ENCODE measurements around the gene C3orf22.
"Not testable (repeated sequence)": the region's sequence is repeated elsewhere in the genome, so short reads cannot be mapped to it uniquely, and the experiment has no call there.

Gene C3orf22

GRCh38 chr3:126558336-126559071, at the start of gene C3orf22:
TSS of gene C3orf22 (minus strand) at chr3:126558932. CDS start at chr3:126553390, 5,542 bp downstream.
- no peak within 1 kb of the TSS for H3K27ac ChIP-seq (ENCODE audit: low read depth, low read length)
- no peak within 1 kb of the TSS for H3K4me3 ChIP-seq (ENCODE audit: low read depth in 1 of 2, low read length in 2 of 2)
- H3K9me3 ChIP-seq (ENCODE audit: control insufficient read depth in 1 of 2, low read length in 2 of 2): peaks cover 0 to 3% of the 10 kb centered on the region in 2 donors
- H3K4me1 ChIP-seq (ENCODE audit: control insufficient read depth in 1 of 2, insufficient read depth in 2 of 2, low read length in 2 of 2): no peaks in the 10 kb centered on the region
- no peaks in the 10 kb centered on the region for H3K36me3 ChIP-seq (ENCODE audit: control insufficient read depth in 1 of 2, insufficient read depth in 2 of 2, low read length in 2 of 2)
- H3K27me3 ChIP-seq (ENCODE audit: control insufficient read depth in 1 of 2, insufficient read depth in 2 of 2, low read length in 2 of 2): no peaks in the 10 kb centered on the region
- H3K9ac ChIP-seq (ENCODE audit: low read depth in 1 of 2, low read length in 2 of 2): no peak within 1 kb of the TSS

GRCh38 chr3:126607214-126607908, 48.6 kb upstream of the C3orf22 start:
- H3K27me3 ChIP-seq (ENCODE audit: control insufficient read depth in 1 of 2, insufficient read depth in 2 of 2, low read length in 2 of 2): no peaks in the 10 kb centered on the region
- H3K9me3 ChIP-seq (ENCODE audit: control insufficient read depth in 1 of 2, low read length in 2 of 2): no peaks in the 10 kb centered on the region
- H3K4me3 ChIP-seq (ENCODE audit: low read depth in 1 of 2, low read length in 2 of 2): no peak overlapping the region
- no peak overlapping the region for H3K27ac ChIP-seq (ENCODE audit: low read depth, low read length)
- no peaks in the 10 kb centered on the region for H3K4me1 ChIP-seq (ENCODE audit: control insufficient read depth in 1 of 2, insufficient read depth in 2 of 2, low read length in 2 of 2)
- H3K36me3 ChIP-seq (ENCODE audit: control insufficient read depth in 1 of 2, insufficient read depth in 2 of 2, low read length in 2 of 2): peaks cover 3 to 6% of the 10 kb centered on the region in 2 donors
- no peak overlapping the region for H3K9ac ChIP-seq (ENCODE audit: low read depth in 1 of 2, low read length in 2 of 2)

- peaks cover 0 to 6% of the 10 kb centered on the region in 2 donors for H3K36me3 ChIP-seq (ENCODE audit: control insufficient read depth in 1 of 2, insufficient read depth in 2 of 2, low read length in 2 of 2)
- H3K27me3 ChIP-seq (ENCODE audit: control insufficient read depth in 1 of 2, insufficient read depth in 2 of 2, low read length in 2 of 2): no peaks in the 10 kb centered on the region
- H3K4me3 ChIP-seq (ENCODE audit: low read depth in 1 of 2, low read length in 2 of 2): no peak overlapping the region
- H3K9me3 ChIP-seq (ENCODE audit: control insufficient read depth in 1 of 2, low read length in 2 of 2): no peaks in the 10 kb centered on the region
- H3K9ac ChIP-seq (ENCODE audit: low read depth in 1 of 2, low read length in 2 of 2): no peak overlapping the region
- H3K4me1 ChIP-seq (ENCODE audit: control insufficient read depth in 1 of 2, insufficient read depth in 2 of 2, low read length in 2 of 2): no peaks in the 10 kb centered on the region
- H3K27ac ChIP-seq (ENCODE audit: low read depth, low read length): no peak overlapping the region
Measured at GRCh38 chr3:126606001-126606400, 47.3 kb upstream of the C3orf22 start.

- H3K36me3 ChIP-seq (ENCODE audit: control insufficient read depth in 1 of 2, insufficient read depth in 2 of 2, low read length in 2 of 2): peaks cover 0 to 6% of the 10 kb centered on the region in 2 donors
- no peaks in the 10 kb centered on the region for H3K27me3 ChIP-seq (ENCODE audit: control insufficient read depth in 1 of 2, insufficient read depth in 2 of 2, low read length in 2 of 2)
- H3K4me1 ChIP-seq (ENCODE audit: control insufficient read depth in 1 of 2, insufficient read depth in 2 of 2, low read length in 2 of 2): no peaks in the 10 kb centered on the region
- no peak overlapping the region for H3K9ac ChIP-seq (ENCODE audit: low read depth in 1 of 2, low read length in 2 of 2)
- no peaks in the 10 kb centered on the region for H3K9me3 ChIP-seq (ENCODE audit: control insufficient read depth in 1 of 2, low read length in 2 of 2)
- no peak overlapping the region for H3K4me3 ChIP-seq (ENCODE audit: low read depth in 1 of 2, low read length in 2 of 2)
- H3K27ac ChIP-seq (ENCODE audit: low read depth, low read length): no peak overlapping the region
Measured at GRCh38 chr3:126604691-126605090, 46.0 kb upstream of the C3orf22 start.

GRCh38 chr3:126599101-126599500, 40.4 kb upstream of the C3orf22 start:
- no peaks in the 10 kb centered on the region for H3K36me3 ChIP-seq (ENCODE audit: control insufficient read depth in 1 of 2, insufficient read depth in 2 of 2, low read length in 2 of 2)
- no peaks in the 10 kb centered on the region for H3K27me3 ChIP-seq (ENCODE audit: control insufficient read depth in 1 of 2, insufficient read depth in 2 of 2, low read length in 2 of 2)
- no peaks in the 10 kb centered on the region for H3K4me1 ChIP-seq (ENCODE audit: control insufficient read depth in 1 of 2, insufficient read depth in 2 of 2, low read length in 2 of 2)
- no peak overlapping the region for H3K27ac ChIP-seq (ENCODE audit: low read depth, low read length)
- H3K4me3 ChIP-seq (ENCODE audit: low read depth in 1 of 2, low read length in 2 of 2): no peak overlapping the region
- H3K9ac ChIP-seq (ENCODE audit: low read depth in 1 of 2, low read length in 2 of 2): no peak overlapping the region
- no peaks in the 10 kb centered on the region for H3K9me3 ChIP-seq (ENCODE audit: control insufficient read depth in 1 of 2, low read length in 2 of 2)

- not testable (repeated sequence) for H3K27me3 ChIP-seq (ENCODE audit: control insufficient read depth in 1 of 2, insufficient read depth in 2 of 2, low read length in 2 of 2); H3K9ac ChIP-seq (ENCODE audit: low read depth in 1 of 2, low read length in 2 of 2); H3K27ac ChIP-seq (ENCODE audit: low read depth, low read length); H3K36me3 ChIP-seq (ENCODE audit: control insufficient read depth in 1 of 2, insufficient read depth in 2 of 2, low read length in 2 of 2); H3K4me3 ChIP-seq (ENCODE audit: low read depth in 1 of 2, low read length in 2 of 2); H3K9me3 ChIP-seq (ENCODE audit: control insufficient read depth in 1 of 2, low read length in 2 of 2); H3K4me1 ChIP-seq (ENCODE audit: control insufficient read depth in 1 of 2, insufficient read depth in 2 of 2, low read length in 2 of 2)
Measured at GRCh38 chr3:126595479-126595878, 36.7 kb upstream of the C3orf22 start.

GRCh38 chr3:126591515-126591914, 32.8 kb upstream of the C3orf22 start:
- H3K9ac ChIP-seq (ENCODE audit: low read depth in 1 of 2, low read length in 2 of 2); H3K27ac ChIP-seq (ENCODE audit: low read depth, low read length); H3K36me3 ChIP-seq (ENCODE audit: control insufficient read depth in 1 of 2, insufficient read depth in 2 of 2, low read length in 2 of 2); H3K4me3 ChIP-seq (ENCODE audit: low read depth in 1 of 2, low read length in 2 of 2); H3K27me3 ChIP-seq (ENCODE audit: control insufficient read depth in 1 of 2, insufficient read depth in 2 of 2, low read length in 2 of 2); H3K9me3 ChIP-seq (ENCODE audit: control insufficient read depth in 1 of 2, low read length in 2 of 2); H3K4me1 ChIP-seq (ENCODE audit: control insufficient read depth in 1 of 2, insufficient read depth in 2 of 2, low read length in 2 of 2): not testable (repeated sequence)

GRCh38 chr3:126582311-126582710, 23.6 kb upstream of the C3orf22 start:
- no peaks in the 10 kb centered on the region for H3K4me1 ChIP-seq (ENCODE audit: control insufficient read depth in 1 of 2, insufficient read depth in 2 of 2, low read length in 2 of 2)
- H3K27me3 ChIP-seq (ENCODE audit: control insufficient read depth in 1 of 2, insufficient read depth in 2 of 2, low read length in 2 of 2): no peaks in the 10 kb centered on the region
- no peak overlapping the region for H3K9ac ChIP-seq (ENCODE audit: low read depth in 1 of 2, low read length in 2 of 2)
- no peak overlapping the region for H3K27ac ChIP-seq (ENCODE audit: low read depth, low read length)
- no peaks in the 10 kb centered on the region for H3K36me3 ChIP-seq (ENCODE audit: control insufficient read depth in 1 of 2, insufficient read depth in 2 of 2, low read length in 2 of 2)
- no peak overlapping the region for H3K4me3 ChIP-seq (ENCODE audit: low read depth in 1 of 2, low read length in 2 of 2)
- no peaks in the 10 kb centered on the region for H3K9me3 ChIP-seq (ENCODE audit: control insufficient read depth in 1 of 2, low read length in 2 of 2)

- H3K9me3 ChIP-seq (ENCODE audit: control insufficient read depth in 1 of 2, low read length in 2 of 2): no peaks in the 10 kb centered on the region
Measured at GRCh38 chr3:126581569-126581968, 22.8 kb upstream of the C3orf22 start.

GRCh38 chr3:126580746-126581145, 22.0 kb upstream of the C3orf22 start:
- Histone ChIP-seq H3K27ac (ENCODE audit: low read depth, low read length) (no peak overlapping the region), H3K36me3 (ENCODE audit: control insufficient read depth in 1 of 2, insufficient read depth in 2 of 2, low read length in 2 of 2) (no peaks in the 10 kb centered on the region), H3K9ac (ENCODE audit: low read depth in 1 of 2, low read length in 2 of 2) (no peak overlapping the region), H3K9me3 (ENCODE audit: control insufficient read depth in 1 of 2, low read length in 2 of 2) (no peaks in the 10 kb centered on the region), H3K4me3 (ENCODE audit: low read depth in 1 of 2, low read length in 2 of 2) (no peak overlapping the region), H3K27me3 (ENCODE audit: control insufficient read depth in 1 of 2, insufficient read depth in 2 of 2, low read length in 2 of 2) (no peaks in the 10 kb centered on the region), H3K4me1 (ENCODE audit: control insufficient read depth in 1 of 2, insufficient read depth in 2 of 2, low read length in 2 of 2) (no peaks in the 10 kb centered on the region)

More at GRCh38 chr3:126581569-126581968, 22.8 kb upstream of the C3orf22 start:
- Histone ChIP-seq H3K27ac (ENCODE audit: low read depth, low read length) (no peak overlapping the region), H3K4me3 (ENCODE audit: low read depth in 1 of 2, low read length in 2 of 2) (no peak overlapping the region), H3K36me3 (ENCODE audit: control insufficient read depth in 1 of 2, insufficient read depth in 2 of 2, low read length in 2 of 2) (no peaks in the 10 kb centered on the region), H3K4me1 (ENCODE audit: control insufficient read depth in 1 of 2, insufficient read depth in 2 of 2, low read length in 2 of 2) (no peaks in the 10 kb centered on the region), H3K27me3 (ENCODE audit: control insufficient read depth in 1 of 2, insufficient read depth in 2 of 2, low read length in 2 of 2) (no peaks in the 10 kb centered on the region), H3K9ac (ENCODE audit: low read depth in 1 of 2, low read length in 2 of 2) (no peak overlapping the region)
